Measurements from ENCODE around the gene MYL6. TPM values are rescaled to one million over a fixed set of nuclear protein-coding genes. Genes with fewer than 3 reads are reported as not detected.
A peak's percentile ranks its signal among the peaks of the same experiment; 100 is the strongest.
"Not testable (repeated sequence)": the region's sequence is repeated elsewhere in the genome, so short reads cannot be mapped to it uniquely, and the experiment has no call there.

MYL6 gene
- 1,000 to 10,000 TPM; 1,884 to 3,185 (median 1,894) TPM for total RNA-seq
- long read RNA-seq, donor 1, transcript MYL6-203 (4 exons, 1,221 nt), result minor isoform, 7 of 2,525 reads
- long read RNA-seq, donor 1, transcript MYL6-218 (7 exons, 901 nt), result minor isoform, 257 of 2,525 reads
- long read RNA-seq, donor 1, transcript MYL6-207 (6 exons, 655 nt), result major isoform, 1,429 of 2,525 reads
- long read RNA-seq, donor 1, transcript MYL6-219 (5 exons, 1,438 nt), result minor isoform, 143 of 2,525 reads
- long read RNA-seq, donor 1, partial matches to known transcripts, result 518 of 2,525 reads
- long read RNA-seq, donor 1, other reads (novel, unspliced or antisense), result 153 of 2,525 reads
- long read RNA-seq, donor 2, transcript MYL6-207 (6 exons, 655 nt), result major isoform, 1,085 of 1,549 reads
- long read RNA-seq, donor 2, transcript MYL6-211 (5 exons, 528 nt), result minor isoform, 23 of 1,549 reads
- long read RNA-seq, donor 2, transcript MYL6-219 (5 exons, 1,438 nt), result minor isoform, 33 of 1,549 reads
- long read RNA-seq, donor 2, transcript MYL6-218 (7 exons, 901 nt), result minor isoform, 126 of 1,549 reads
- long read RNA-seq, donor 2, partial matches to known transcripts, result 177 of 1,549 reads
- long read RNA-seq, donor 2, other reads (novel, unspliced or antisense), result 93 of 1,549 reads

- intact Hi-C loops (cut with DNase I, micrococcal nuclease), result no loop called here
- TF ChIP-seq CTCF (IDR thresholded peaks at IDR 0.05), result no peak
- Histone ChIP-seq H3K9me3 (no peaks in the 10 kb centered on the region), H3K36me3 (ENCODE audit: low read depth) (no peaks in the 10 kb centered on the region), H3K4me1 (ENCODE audit: low read depth) (peaks cover 27% of the 10 kb centered on the region), H3K4me3 (peak within 1 kb of the TSS; percentile 70)
- peak; percentile 91 to 99 (median 95) for DNase-seq
- ATAC-seq, result peak; percentile 88
Measured at GRCh38 chr12:56158029-56158925, at the start of gene MYL6. MYL6 (plus strand) TSS chr12:56158359; CDS start chr12:56158402, 43 bp downstream.

- intact Hi-C loops (cut with DNase I, micrococcal nuclease), result no loop called here
- ATAC-seq (no peak), DNase-seq (no peak)
- Histone ChIP-seq H3K4me3 (no peak overlapping the region), H3K4me1 (ENCODE audit: low read depth) (peaks cover 8% of the 10 kb centered on the region), H3K36me3 (ENCODE audit: low read depth) (peaks cover 8% of the 10 kb centered on the region), H3K9me3 (no peaks in the 10 kb centered on the region)
- no peak for TF ChIP-seq CTCF (IDR thresholded peaks at IDR 0.05)
Measured at GRCh38 chr12:56110571-56110970, 47.6 kb upstream of the MYL6 start.

DNA sequence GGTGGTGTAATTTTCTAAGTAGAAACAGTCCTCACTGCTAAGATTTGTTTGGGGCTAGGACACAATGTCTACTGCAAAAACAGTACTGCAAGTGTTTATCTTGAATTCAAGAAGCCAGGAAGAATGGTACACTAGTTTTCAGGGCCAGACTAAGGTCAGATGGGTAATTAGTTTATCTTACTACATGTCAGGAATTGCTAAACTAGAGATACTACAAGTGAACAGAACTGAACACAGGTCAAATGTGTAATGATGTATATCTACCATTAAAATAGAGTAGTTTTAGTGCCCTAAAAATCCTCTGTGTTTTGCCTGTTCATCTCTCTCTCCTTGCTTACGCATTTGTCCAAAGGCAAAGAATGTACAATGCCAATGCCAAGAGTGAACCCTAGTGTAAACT is 44.1 kb upstream of the MYL6 start:
- Histone ChIP-seq H3K4me1 (ENCODE audit: low read depth) (peaks cover 5% of the 10 kb centered on the region), H3K9me3 (no peaks in the 10 kb centered on the region), H3K4me3 (no peak overlapping the region), H3K36me3 (ENCODE audit: low read depth) (peaks cover 12% of the 10 kb centered on the region)
- DNase-seq (no peak), ATAC-seq (no peak)
- no peak for TF ChIP-seq CTCF (IDR thresholded peaks at IDR 0.05)
- intact Hi-C loops (cut with DNase I, micrococcal nuclease), result no loop called here

- ATAC-seq, result no peak
- intact Hi-C loops (cut with DNase I, micrococcal nuclease), result no loop called here
- Histone ChIP-seq H3K9me3 (no peaks in the 10 kb centered on the region), H3K4me1 (ENCODE audit: low read depth) (peaks cover 16% of the 10 kb centered on the region), H3K4me3 (no peak overlapping the region), H3K36me3 (ENCODE audit: low read depth) (peaks cover 10% of the 10 kb centered on the region)
- no peak for TF ChIP-seq CTCF (IDR thresholded peaks at IDR 0.05)
- peak in 1 of 3 donors; percentile 47 for DNase-seq
Measured at GRCh38 chr12:56115329-56115728, 42.8 kb upstream of the MYL6 start.

- DNase-seq, result peak; percentile 96 to 99 (median 96)
- intact Hi-C loops (cut with DNase I, micrococcal nuclease), result no loop called here
- Histone ChIP-seq H3K4me1 (ENCODE audit: low read depth) (peaks cover 16% of the 10 kb centered on the region), H3K36me3 (ENCODE audit: low read depth) (peaks cover 4% of the 10 kb centered on the region), H3K4me3 (peak within 1 kb of the TSS; percentile 35), H3K9me3 (no peaks in the 10 kb centered on the region)
- peak; percentile 74 for ATAC-seq
- no peak for TF ChIP-seq CTCF (IDR thresholded peaks at IDR 0.05)
Measured at GRCh38 chr12:56116267-56117081, 41.7 kb upstream of the MYL6 start, which contains the start of gene RPL41. RPL41 (plus strand) TSS chr12:56116633.

GRCh38 chr12:56117082-56117706 is 41.0 kb upstream of the MYL6 start:
- peak overlapping the region; percentile 35 for H3K4me3 ChIP-seq
- DNase-seq; H3K36me3 ChIP-seq (ENCODE audit: low read depth); ATAC-seq; intact Hi-C loops (cut with DNase I, micrococcal nuclease); H3K9me3 ChIP-seq: not testable (repeated sequence)
- peaks cover 16% of the 10 kb centered on the region for H3K4me1 ChIP-seq (ENCODE audit: low read depth)

All from mucosa of descending colon (tissue), 3 donors.